ENCODE data around the gene C2orf74. TPM values are rescaled to one million over a fixed set of nuclear protein-coding genes. Genes with fewer than 3 reads are reported as not detected.

The C2orf74 gene
- total RNA-seq, 1 experiment from 2014 or later = 7.7 TPM

DNA sequence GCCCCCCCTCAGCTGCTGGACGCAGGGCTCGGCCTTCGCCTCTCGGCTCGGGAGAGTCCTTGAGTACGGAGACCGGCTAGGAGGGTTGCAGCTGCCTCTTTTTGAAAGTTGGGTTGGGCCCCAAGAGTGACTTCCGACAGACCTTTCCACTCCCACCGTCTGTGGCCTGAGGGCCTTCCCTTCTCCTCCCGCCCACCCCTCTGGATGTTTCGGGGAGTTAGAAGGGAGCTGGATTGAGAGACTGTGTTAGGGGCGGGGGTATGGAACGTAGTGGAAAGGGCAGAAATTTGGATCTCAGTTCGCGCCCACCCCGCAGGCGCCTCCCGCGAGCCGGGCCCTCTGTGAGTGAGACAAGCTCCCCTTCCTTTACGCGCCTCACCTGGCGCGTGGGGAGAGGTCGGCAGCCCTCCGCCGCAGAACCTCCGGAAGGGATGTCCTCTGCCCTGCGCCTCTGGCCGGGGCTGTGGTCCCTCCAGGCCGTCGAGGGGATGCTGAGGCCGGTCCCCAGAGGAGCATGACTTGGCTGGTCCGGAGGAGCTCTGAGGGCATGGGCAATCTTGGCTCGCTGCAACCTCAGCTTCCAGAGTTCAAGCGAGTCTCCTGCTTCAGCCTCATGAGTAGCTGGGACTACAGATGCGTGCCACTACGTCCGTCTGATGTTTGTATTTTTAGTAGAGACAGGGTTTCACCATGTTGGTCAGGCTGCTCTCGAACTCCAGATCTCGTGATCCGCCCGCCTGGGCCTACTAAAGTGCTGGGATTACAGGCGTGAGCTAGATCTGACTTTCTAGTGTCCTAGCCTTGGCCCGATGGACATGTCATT, 15.9 kb downstream of the C2orf74 start:
- peaks cover 31% of the 10 kb centered on the region for H3K4me1 ChIP-seq (ENCODE audit: control insufficient read depth, insufficient read depth, low read length)
- H3K27ac ChIP-seq (ENCODE audit: low read length) = peak overlapping the region; percentile 94
- in situ Hi-C loops (cut with HindIII; ENCODE audit: low pct_unique_long_range_greater_than_20kb, low sequenced_read_pairs) (no loop called here), intact Hi-C loops (cut with micrococcal nuclease; ENCODE audit: unreplicated experiment) (no loop called here)
- ATAC-seq (no peak; the same call in 1 of the 2 replicates), DNase-seq (ENCODE audit: low read depth, low spot score) (no peak)
- TF ChIP-seq SIN3A (IDR thresholded peaks at IDR 0.05; ENCODE audit: borderline replicate concordance, insufficient read depth, low read depth, low read length) = no peak
- TF ChIP-seq REST (IDR thresholded peaks at IDR 0.05; ENCODE audit: insufficient read depth in 1 of 2, low read depth in 2 of 2, low read length in 1 of 2) = no peak
- no peak for TF ChIP-seq POLR2AphosphoS5 (IDR thresholded peaks at IDR 0.05; ENCODE audit: low read depth, low read length)
- no peak for TF ChIP-seq CTCF (IDR thresholded peaks at IDR 0.05)
- TF ChIP-seq TCF7L2 (IDR thresholded peaks at IDR 0.05; ENCODE audit: low read depth, low read length) = no peak
- H3K4me3 ChIP-seq (ENCODE audit: low read depth in 2 of 2, low read length in 2 of 2) = peak overlapping the region; percentile 67 to 77
- peaks cover 6% of the 10 kb centered on the region; the same call in 1 of the 2 replicates for H3K36me3 ChIP-seq (ENCODE audit: control insufficient read depth, insufficient read depth, low read length)
- H3K9me3 ChIP-seq (ENCODE audit: control insufficient read depth, insufficient read depth, low read depth, low read length) = no peaks in the 10 kb centered on the region
- ChIA-PET CTCF (no interaction called here), POLR2A (interaction anchor here (0.6 to 1.4 kb wide), 2 partner anchors 10 to 70 kb away, joined by 3 to 12 read pairs; no protein-coding TSS in a partner anchor)
- TSS peak; percentile 69 for BruUV-seq (replicated peaks)
- H3K27me3 ChIP-seq (ENCODE audit: control insufficient read depth, insufficient read depth, low read length) = no peaks in the 10 kb centered on the region

DNA sequence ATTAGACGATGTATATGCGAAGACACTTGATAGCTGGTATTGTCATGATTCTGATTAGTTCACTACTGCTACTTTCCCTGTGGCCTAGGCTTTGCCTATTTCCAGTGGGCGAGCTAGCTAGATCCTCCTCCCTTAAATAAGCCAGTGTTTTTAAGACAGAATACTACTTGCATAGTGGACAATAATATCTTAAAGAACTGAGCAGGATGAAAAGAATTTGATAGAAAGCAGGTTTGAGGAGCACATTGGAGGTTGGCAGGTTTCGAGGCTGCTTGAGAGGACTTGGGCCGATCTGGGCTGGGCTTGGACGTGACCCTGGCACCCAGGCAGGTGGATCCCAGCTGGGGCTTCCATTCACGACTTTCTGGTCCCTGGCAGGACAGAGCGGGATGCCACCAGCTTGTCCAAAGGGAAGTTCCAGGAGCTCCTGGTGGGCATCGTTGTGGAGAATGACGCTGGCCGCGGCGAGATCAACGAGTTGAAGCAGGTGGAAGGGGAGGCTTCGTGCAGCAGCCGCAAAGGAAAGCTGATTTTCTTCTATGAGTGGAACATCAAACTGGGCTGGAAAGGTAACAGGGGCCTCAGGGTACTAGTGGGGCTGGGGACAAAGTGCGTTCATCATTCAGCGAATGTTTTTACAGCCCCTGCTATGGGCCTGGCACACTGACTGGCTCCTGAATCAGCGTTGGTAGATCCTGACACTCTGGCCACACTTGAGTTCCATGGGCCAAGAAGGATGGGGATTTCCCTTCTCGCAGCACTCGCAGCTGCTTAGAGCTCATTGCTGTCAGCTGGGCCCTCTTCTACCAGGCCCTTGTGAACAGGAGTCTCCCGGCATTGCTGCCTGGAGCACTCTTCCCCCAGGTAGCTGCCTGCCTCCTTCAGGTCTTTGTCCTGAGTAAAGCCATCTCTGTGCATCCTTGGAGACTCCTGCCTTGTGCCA, 16.9 kb downstream of the C2orf74 start:
- no TSS peak for BruUV-seq (replicated peaks)
- DNase-seq (ENCODE audit: low read depth, low spot score) = no peak

More for the DNA sequence above, 16.9 kb downstream of the C2orf74 start:
- POLR2A ChIA-PET = no interaction called here
- Histone ChIP-seq H3K9me3 (ENCODE audit: control insufficient read depth, insufficient read depth, low read depth, low read length) (no peaks in the 10 kb centered on the region), H3K4me3 (ENCODE audit: low read depth in 2 of 2, low read length in 2 of 2) (peak overlapping the region; percentile 67 to 77), H3K27ac (ENCODE audit: low read length) (peak overlapping the region; percentile 94), H3K27me3 (ENCODE audit: control insufficient read depth, insufficient read depth, low read length) (no peaks in the 10 kb centered on the region), H3K36me3 (ENCODE audit: control insufficient read depth, insufficient read depth, low read length) (peaks cover 12% of the 10 kb centered on the region), H3K4me1 (ENCODE audit: control insufficient read depth, insufficient read depth, low read length) (peaks cover 31% of the 10 kb centered on the region)
- TF ChIP-seq CTCF (IDR thresholded peaks at IDR 0.05) = no peak
- no peak for TF ChIP-seq REST (IDR thresholded peaks at IDR 0.05; ENCODE audit: insufficient read depth in 1 of 2, low read depth in 2 of 2, low read length in 1 of 2)
- TF ChIP-seq TCF7L2 (IDR thresholded peaks at IDR 0.05; ENCODE audit: low read depth, low read length) = no peak
- TF ChIP-seq POLR2AphosphoS5 (IDR thresholded peaks at IDR 0.05; ENCODE audit: low read depth, low read length) = no peak
- TF ChIP-seq SIN3A (IDR thresholded peaks at IDR 0.05; ENCODE audit: borderline replicate concordance, insufficient read depth, low read depth, low read length) = no peak
- intact Hi-C loops (cut with micrococcal nuclease; ENCODE audit: unreplicated experiment) = no loop called here
- ATAC-seq = no peak
- in situ Hi-C loops (cut with HindIII; ENCODE audit: low pct_unique_long_range_greater_than_20kb, low sequenced_read_pairs) = no loop called here
- CTCF ChIA-PET = no interaction called here
